GM12801 (cell line): ENCODE measurements around the gene GDF11.

ENCODE experiments used
- CTCF ChIP-seq: IDR thresholded peaks from one replicate; pipeline ENCODE4 v1.5.1; 2011; ENCODE audit warnings: control low read depth; ENCODE audit not compliant: insufficient read length; ENCODE audit errors: extremely low read depth

The GDF11 gene

GRCh38 chr12:55742719-55743405 is at the start of gene GDF11:
GDF11 (plus strand) TSS chr12:55743122; CDS start chr12:55743317, 195 bp downstream.
- no peak for TF ChIP-seq CTCF

- no peak for TF ChIP-seq CTCF
These were observed 49.4 kb upstream of the GDF11 start for GRCh38 chr12:55693323-55694187.

- no peak for TF ChIP-seq CTCF
These were observed 48.8 kb upstream of the GDF11 start for GRCh38 chr12:55694188-55694515.

GRCh38 chr12:55694651-55695050 is 48.3 kb upstream of the GDF11 start:
- no peak for TF ChIP-seq CTCF

- no peak for TF ChIP-seq CTCF
These were observed 47.6 kb upstream of the GDF11 start for GRCh38 chr12:55695349-55695748.

- no peak for TF ChIP-seq CTCF
These were observed 46.8 kb upstream of the GDF11 start for GRCh38 chr12:55696141-55696540.

- no peak for TF ChIP-seq CTCF
These were observed 46.0 kb upstream of the GDF11 start for GRCh38 chr12:55696796-55697462.
